ENCODE results near the gene VWDE.
A peak's percentile ranks its signal among the peaks of the same experiment; 100 is the strongest.

VWDE gene

GRCh38 chr7:12322903-12323300, 80.8 kb downstream of the VWDE start:
- H3K27ac ChIP-seq (ENCODE audit: low read length): peak overlapping the region; percentile 34
- H3K4me3 ChIP-seq (ENCODE audit: low read length): peak overlapping the region; percentile 42
- no peaks in the 10 kb centered on the region for H3K36me3 ChIP-seq (replicated peaks; ENCODE audit: low read depth, low read length)
- TF ChIP-seq CTCF (IDR thresholded peaks at IDR 0.05; ENCODE audit: low read depth, low read length): no peak
- no peak for TF ChIP-seq EZH2phosphoT487 (IDR thresholded peaks at IDR 0.05; ENCODE audit: low read depth)
- H2AFZ ChIP-seq (ENCODE audit: low read depth, low read length): no peak overlapping the region
- no peaks in the 10 kb centered on the region for H3K27me3 ChIP-seq (ENCODE audit: low read depth, low read length)
- H3K4me2 ChIP-seq (ENCODE audit: low read length): peak overlapping the region; percentile 44
- peaks cover 31% of the 10 kb centered on the region for H3K4me1 ChIP-seq (ENCODE audit: low read length)
- peak overlapping the region; percentile 3; the same call in 1 of the 2 replicates for H3K9ac ChIP-seq (ENCODE audit: low read length)
- 0 out of 2 replicates have a peak, but pooled peaks cover 3% of the 10 kb centered on the region for H3K9me3 ChIP-seq (ENCODE audit: insufficient read depth, low read length)
- no peaks in the 10 kb centered on the region for H4K20me1 ChIP-seq (ENCODE audit: insufficient read depth, low read length)
- no peaks in the 10 kb centered on the region for H3K79me2 ChIP-seq (ENCODE audit: low read length)

GRCh38 chr7:12322284-12322902, 81.3 kb downstream of the VWDE start:
- no peak overlapping the region for H2AFZ ChIP-seq (ENCODE audit: low read depth, low read length)
- H3K4me1 ChIP-seq (ENCODE audit: low read length): peaks cover 31% of the 10 kb centered on the region
- H4K20me1 ChIP-seq (ENCODE audit: insufficient read depth, low read length): no peaks in the 10 kb centered on the region
- H3K79me2 ChIP-seq (ENCODE audit: low read length): no peaks in the 10 kb centered on the region
- H3K4me2 ChIP-seq (ENCODE audit: low read length): peak overlapping the region; percentile 44
- no peaks in the 10 kb centered on the region for H3K36me3 ChIP-seq (replicated peaks; ENCODE audit: low read depth, low read length)
- H3K27me3 ChIP-seq (ENCODE audit: low read depth, low read length): 0 out of 2 replicates have a peak, but pooled peaks cover under 1% of the 10 kb centered on the region
- H3K9me3 ChIP-seq (ENCODE audit: insufficient read depth, low read length): 0 out of 2 replicates have a peak, but pooled peaks cover 3% of the 10 kb centered on the region
- TF ChIP-seq EZH2phosphoT487 (IDR thresholded peaks at IDR 0.05; ENCODE audit: low read depth): no peak
- TF ChIP-seq CTCF (IDR thresholded peaks at IDR 0.05; ENCODE audit: low read depth, low read length): peak; percentile 77
- peak overlapping the region; percentile 42 for H3K4me3 ChIP-seq (ENCODE audit: low read length)
- H3K27ac ChIP-seq (ENCODE audit: low read length): no peak overlapping the region
- peak overlapping the region; percentile 3; the same call in 1 of the 2 replicates for H3K9ac ChIP-seq (ENCODE audit: low read length)

GRCh38 chr7:12320987-12321647, 82.5 kb downstream of the VWDE start:
- Histone ChIP-seq H3K4me3 (ENCODE audit: low read length) (no peak overlapping the region), H3K9me3 (ENCODE audit: insufficient read depth, low read length) (0 out of 2 replicates have a peak, but pooled peaks cover 3% of the 10 kb centered on the region), H3K4me2 (ENCODE audit: low read length) (no peak overlapping the region), H2AFZ (ENCODE audit: low read depth, low read length) (no peak overlapping the region), H3K27me3 (ENCODE audit: low read depth, low read length) (peaks cover 5% of the 10 kb centered on the region; the same call in 1 of the 2 replicates), H3K4me1 (ENCODE audit: low read length) (peaks cover 31% of the 10 kb centered on the region), H4K20me1 (ENCODE audit: insufficient read depth, low read length) (no peaks in the 10 kb centered on the region), H3K79me2 (ENCODE audit: low read length) (no peaks in the 10 kb centered on the region), H3K27ac (ENCODE audit: low read length) (no peak overlapping the region), H3K9ac (ENCODE audit: low read length) (no peak overlapping the region), H3K36me3 (replicated peaks; ENCODE audit: low read depth, low read length) (no peaks in the 10 kb centered on the region)
- TF ChIP-seq CTCF (IDR thresholded peaks at IDR 0.05; ENCODE audit: low read depth, low read length) (no peak), EZH2phosphoT487 (IDR thresholded peaks at IDR 0.05; ENCODE audit: low read depth) (no peak)

GRCh38 chr7:12320241-12320986, 83.3 kb downstream of the VWDE start:
- H3K4me1 ChIP-seq (ENCODE audit: low read length): peaks cover 31% of the 10 kb centered on the region
- H2AFZ ChIP-seq (ENCODE audit: low read depth, low read length): no peak overlapping the region
- H4K20me1 ChIP-seq (ENCODE audit: insufficient read depth, low read length): no peaks in the 10 kb centered on the region
- TF ChIP-seq EZH2phosphoT487 (IDR thresholded peaks at IDR 0.05; ENCODE audit: low read depth) (no peak), CTCF (IDR thresholded peaks at IDR 0.05; ENCODE audit: low read depth, low read length) (no peak)
- H3K36me3 ChIP-seq (replicated peaks; ENCODE audit: low read depth, low read length): no peaks in the 10 kb centered on the region
- no peak overlapping the region for H3K27ac ChIP-seq (ENCODE audit: low read length)
- H3K4me2 ChIP-seq (ENCODE audit: low read length): peak overlapping the region; percentile 22; the same call in 1 of the 2 replicates
- H3K4me3 ChIP-seq (ENCODE audit: low read length): no peak overlapping the region
- no peaks in the 10 kb centered on the region for H3K79me2 ChIP-seq (ENCODE audit: low read length)
- 0 out of 2 replicates have a peak overlapping the region, but pooled peaks have one; percentile 5 for H3K9ac ChIP-seq (ENCODE audit: low read length)
- peaks cover 7% of the 10 kb centered on the region for H3K27me3 ChIP-seq (ENCODE audit: low read depth, low read length)
- 0 out of 2 replicates have a peak, but pooled peaks cover 3% of the 10 kb centered on the region for H3K9me3 ChIP-seq (ENCODE audit: insufficient read depth, low read length)

Data from OCI-LY3 (cell line).